Lung (tissue), 12 donors: ENCODE results near the gene APOBR. TPM values are rescaled to one million over a fixed set of nuclear protein-coding genes. Genes with fewer than 3 reads are reported as not detected.

ENCODE experiments used
- ATAC-seq: fragments of 200-7000 bp; cut with Tn5 transposase; one replicate; pipeline ENCODE4 v1.9.1; 2020; ENCODE audit warnings: moderate number of reproducible peaks; ENCODE audit not compliant: insufficient read depth, low FRiP score
- DNase-seq, 3 donors: peaks; one replicate each; pipeline ENCODE4 v3.0.0-alpha.2; 2013 to 2017
- H3K27ac ChIP-seq, 2 donors: one replicate each; pipeline ENCODE4 v1.5.1; 2013; ENCODE audit warnings: mild to moderate bottlenecking in 2 of 2, moderate library complexity in 2 of 2, control low read depth in 1 of 2, inconsistent platforms in 1 of 2, low read depth in 1 of 2, low read length in 1 of 2
- H3K27me3 ChIP-seq, 3 donors: one replicate each; pipeline ENCODE4 v1.5.1; 2013; ENCODE audit warnings: low read length in 2 of 3; ENCODE audit not compliant: control insufficient read depth in 3 of 3, insufficient read depth in 3 of 3
- H3K36me3 ChIP-seq, 4 donors: one replicate each; pipeline ENCODE4 v1.5.1; 2013; ENCODE audit warnings: low read length in 4 of 4, mild to moderate bottlenecking in 1 of 4, moderate library complexity in 1 of 4; ENCODE audit not compliant: control insufficient read depth in 4 of 4, insufficient read depth in 4 of 4
- H3K4me1 ChIP-seq, 5 donors: one replicate each; pipeline ENCODE4 v1.5.1; 2013; ENCODE audit warnings: low read length in 5 of 5, mild to moderate bottlenecking in 2 of 5, moderate library complexity in 1 of 5; ENCODE audit not compliant: control insufficient read depth in 5 of 5, insufficient read depth in 5 of 5
- H3K4me3 ChIP-seq: one replicate; pipeline ENCODE4 v1.5.1; 2013; ENCODE audit warnings: mild to moderate bottlenecking, control low read depth, moderate library complexity
- H3K9ac ChIP-seq, 2 donors: one replicate each; pipeline ENCODE4 v1.5.1; 2013; ENCODE audit warnings: low read length in 2 of 2, control low read depth in 1 of 2; ENCODE audit not compliant: insufficient read depth in 1 of 2
- H3K9me3 ChIP-seq, 4 donors: one replicate each; pipeline ENCODE4 v1.5.1; 2013; ENCODE audit warnings: low read length in 3 of 4, mild to moderate bottlenecking in 1 of 4, moderate library complexity in 1 of 4; ENCODE audit not compliant: control insufficient read depth in 4 of 4, insufficient read depth in 3 of 4
- CTCF ChIP-seq: IDR thresholded peaks from 2 replicates; pipeline ENCODE4 v1.5.1; 2012; ENCODE audit warnings: mild to moderate bottlenecking; ENCODE audit errors: control extremely low read depth, extremely low read depth
- WGBS, 2 donors: extraction: QIAGEN DNeasy Blood & Tissue Kit; methylation state at CpG; one replicate each; pipeline ENCODE4 v1.1.7; 2013; 5-methylcytosine and 5-hydroxymethylcytosine counted together
- polyA plus RNA-seq, 2 donors: library from polyadenylated mRNA; stranded (reverse); fragments of 200-250 nt; gene quantifications; one replicate each; pipeline ENCODE4 v1.2.1, GENCODE V29; 2013
- total RNA-seq, 2 donors: library from RNA; depleted of rRNA in 1 of 2; stranded (reverse); fragments of >200 nt in 1 of 2; gene quantifications; one replicate each; pipeline ENCODE4 v1.2.1, GENCODE V29; 2014 to 2021
- donor health status: control.
- donor health status: control.
- donor health status: Bipolar disorder and iron deficiency.
- donor health status: healthy.
- donor health status: DM: yes; HTN: yes; CAD: no.

The APOBR gene
- total and polyA plus RNA-seq, 4 donors: 8.0 to 43.2 (median 25.4) TPM

GRCh38 chr16:28495795-28496749 is 1.6 kb downstream of the APOBR start:
- H3K27ac ChIP-seq: no peak overlapping the region
- ATAC-seq: no peak
- H3K9ac ChIP-seq: no peak overlapping the region
- WGBS, 2 donors: 92 to 94% methylated on average over 20 of the region's 20 CpGs
- H3K4me3 ChIP-seq: no peak overlapping the region
- DNase-seq: no peak
- no peaks in the 10 kb centered on the region for H3K9me3 ChIP-seq
- H3K27me3 ChIP-seq: no peaks in the 10 kb centered on the region
- no peaks in the 10 kb centered on the region for H3K4me1 ChIP-seq
- no peak for TF ChIP-seq CTCF
- H3K36me3 ChIP-seq: no peaks in the 10 kb centered on the region

- DNase-seq (no peak), ATAC-seq (no peak)
- no peaks in the 10 kb centered on the region for H3K4me1 ChIP-seq
- H3K27me3 ChIP-seq: no peaks in the 10 kb centered on the region
- no peak overlapping the region for H3K27ac ChIP-seq
- no peak overlapping the region for H3K4me3 ChIP-seq
- no peaks in the 10 kb centered on the region for H3K36me3 ChIP-seq
- 79 to 80% methylated on average over 19 of the region's 19 CpGs for WGBS, 2 donors
- H3K9ac ChIP-seq: no peak overlapping the region
- no peak for TF ChIP-seq CTCF
- no peaks in the 10 kb centered on the region for H3K9me3 ChIP-seq
Observed at GRCh38 chr16:28496844-28497243, 2.4 kb downstream of the APOBR start.

- Histone ChIP-seq H3K9ac (no peak overlapping the region), H3K27me3 (no peaks in the 10 kb centered on the region), H3K27ac (no peak overlapping the region), H3K9me3 (no peaks in the 10 kb centered on the region), H3K4me3 (no peak overlapping the region), H3K36me3 (no peaks in the 10 kb centered on the region), H3K4me1 (no peaks in the 10 kb centered on the region)
- 89 to 95% methylated on average over 9 of the region's 9 CpGs for WGBS, 2 donors
- ATAC-seq: no peak
- TF ChIP-seq CTCF: no peak
- DNase-seq: no peak
Observed at GRCh38 chr16:28497386-28497785, 2.9 kb downstream of the APOBR start.
